ENCODE measurements around the gene DNAH7.
"Not testable (repeated sequence)": the region's sequence is repeated elsewhere in the genome, so short reads cannot be mapped to it uniquely, and the experiment has no call there.

Gene DNAH7

GRCh38 chr2:196068271-196069209, at the start of gene DNAH7:
Gene DNAH7, minus strand, starts transcription at chr2:196068837. Its CDS starts 126 bp downstream, at chr2:196068711.
- peak; percentile 91 for DNase-seq

- no peak for DNase-seq
Observed at GRCh38 chr2:196117214-196117705, 48.6 kb upstream of the DNAH7 start.

GRCh38 chr2:196113061-196113974, 44.7 kb upstream of the DNAH7 start:
- no peak for DNase-seq

DNA sequence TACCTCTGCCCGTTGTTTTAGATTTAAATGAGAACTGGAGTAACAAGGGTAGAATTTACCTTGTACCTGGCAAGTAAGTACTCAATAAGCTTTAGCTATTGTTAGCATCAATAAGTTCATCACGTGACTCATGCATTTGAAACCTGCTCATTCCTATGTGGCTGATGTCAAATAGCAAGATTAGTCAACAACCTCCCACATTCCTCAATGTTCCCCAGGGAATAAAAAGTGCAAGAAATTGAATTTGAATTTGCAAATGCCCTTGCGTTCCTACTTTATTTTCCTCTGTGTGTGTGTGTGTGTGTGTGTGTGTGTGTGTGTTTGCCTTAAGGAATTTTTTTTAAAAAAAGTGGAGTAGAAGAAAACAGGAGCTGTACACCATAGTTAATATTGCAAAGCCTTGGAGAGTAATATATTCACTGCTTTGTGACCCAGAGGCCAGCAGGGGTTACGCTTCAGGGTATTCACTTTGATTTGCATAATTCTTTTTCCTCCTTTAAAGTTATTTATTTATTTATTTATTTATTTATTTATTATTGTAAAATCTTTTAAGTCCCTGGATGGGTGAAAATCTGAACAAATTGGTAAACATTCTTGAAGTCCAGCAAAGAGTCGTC, 43.9 kb upstream of the DNAH7 start:
- DNase-seq: no peak

GRCh38 chr2:196108604-196109003, 40.0 kb upstream of the DNAH7 start:
- DNase-seq: no peak

GRCh38 chr2:196105951-196106350, 37.3 kb upstream of the DNAH7 start:
- DNase-seq: no peak

DNA sequence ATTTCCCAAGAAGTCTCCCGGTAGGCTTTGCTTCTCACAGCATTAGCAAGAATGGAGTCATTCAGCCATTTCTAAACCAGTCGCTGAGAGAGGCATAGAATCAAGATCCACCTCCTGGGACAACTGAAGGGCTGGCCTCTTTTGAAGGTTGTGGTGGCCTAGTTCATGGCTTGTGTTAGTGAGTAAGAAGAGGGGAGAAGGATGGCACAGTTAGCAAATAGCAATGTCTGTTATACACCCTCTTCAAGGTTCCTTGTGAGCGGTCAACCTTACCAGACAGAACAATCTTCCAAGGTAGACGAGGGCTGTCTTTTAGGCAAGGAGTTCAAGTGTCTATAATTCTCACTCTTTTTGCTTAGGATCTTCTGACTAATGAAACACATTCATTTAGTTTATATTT, 35.4 kb upstream of the DNAH7 start:
- DNase-seq: no peak

- DNase-seq: no peak
Observed at GRCh38 chr2:196103626-196104025, 35.0 kb upstream of the DNAH7 start.

- no peak for DNase-seq
Observed at GRCh38 chr2:196101325-196101991, 32.8 kb upstream of the DNAH7 start.

- DNase-seq: no peak
Observed at GRCh38 chr2:196099916-196100315, 31.3 kb upstream of the DNAH7 start.

DNA sequence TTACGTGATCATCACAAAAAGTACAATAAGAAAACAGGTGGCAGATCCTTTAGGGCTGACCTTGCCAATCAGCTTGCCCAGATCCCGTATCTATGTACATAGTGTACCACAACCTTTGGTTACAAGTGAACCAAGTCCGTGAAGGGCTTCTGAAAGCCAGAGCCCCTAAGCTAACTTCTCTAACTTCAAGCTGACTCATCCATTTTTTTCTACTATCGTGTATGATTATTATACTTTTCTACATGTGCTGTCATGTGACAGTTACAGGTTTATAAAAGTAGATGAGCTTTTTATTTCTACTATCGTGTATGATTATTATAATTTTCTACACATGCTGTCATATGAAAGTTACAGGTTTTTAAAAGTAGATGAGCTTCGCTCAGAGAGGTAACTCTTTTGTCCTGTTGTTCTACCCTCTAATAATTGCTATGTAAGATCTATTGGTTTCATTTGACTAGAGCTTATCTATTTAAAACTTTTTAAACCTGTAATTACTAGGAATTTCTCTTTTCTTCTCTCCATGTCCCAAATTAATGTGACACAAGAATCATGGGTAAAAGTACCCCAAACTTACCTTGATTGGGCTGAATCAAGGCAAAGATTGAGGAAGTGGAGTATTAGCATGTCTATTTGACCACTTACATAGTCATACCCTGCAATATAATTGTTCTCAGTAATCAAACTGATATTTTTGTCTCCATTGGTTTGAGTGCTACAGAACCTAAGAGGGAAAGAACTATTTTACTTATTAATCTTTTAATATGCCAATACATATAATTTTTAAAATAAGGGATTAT, 29.4 kb upstream of the DNAH7 start:
- DNase-seq: no peak

GRCh38 chr2:196096982-196097745, 28.5 kb upstream of the DNAH7 start:
- DNase-seq: no peak

GRCh38 chr2:196096264-196096663, 27.6 kb upstream of the DNAH7 start:
- DNase-seq: no peak

DNA sequence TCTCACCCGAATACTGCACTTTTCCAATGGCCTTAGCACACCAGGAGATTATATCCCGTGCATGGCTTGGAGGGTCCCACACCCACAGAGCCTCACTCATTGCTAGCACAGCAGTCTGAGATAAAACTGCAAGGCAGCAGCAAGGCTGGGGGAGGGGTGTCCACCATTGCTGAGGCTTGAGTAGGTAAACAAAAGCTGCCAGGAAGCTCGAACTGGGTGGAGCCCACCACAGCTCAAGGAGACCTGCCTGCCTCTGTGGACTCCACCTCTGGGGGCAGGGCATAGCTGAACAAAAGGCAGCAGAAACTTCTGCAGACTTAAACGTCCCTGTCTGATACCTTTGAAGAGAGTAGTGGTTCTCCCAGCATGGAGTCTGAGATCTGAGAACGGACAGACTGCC, 20.8 kb upstream of the DNAH7 start:
- DNase-seq: not testable (repeated sequence)

DNA sequence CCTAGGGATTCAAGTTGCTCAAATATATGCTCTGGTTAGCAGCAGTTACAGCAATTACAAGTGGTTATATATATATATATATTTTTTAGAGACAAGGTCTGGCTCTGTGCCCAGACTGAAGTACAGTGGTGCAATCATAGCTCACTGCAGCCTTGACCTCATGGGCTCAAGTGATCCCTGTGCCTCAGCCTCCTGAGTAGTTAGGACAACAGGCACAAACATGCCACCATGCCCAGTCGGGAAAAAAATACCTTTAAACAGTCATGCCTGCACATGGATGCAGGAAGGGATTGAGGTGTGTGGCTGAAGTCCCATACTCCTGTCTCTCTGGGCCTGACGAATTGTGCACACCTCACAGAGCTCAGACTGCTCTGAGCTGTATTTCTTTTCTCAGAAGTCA, 19.6 kb upstream of the DNAH7 start:
- peak; percentile 39 for DNase-seq

- no peak for DNase-seq
Observed at GRCh38 chr2:196086517-196087368, 18.1 kb upstream of the DNAH7 start.

GRCh38 chr2:196083601-196084000, 15.0 kb upstream of the DNAH7 start:
- no peak for DNase-seq

GRCh38 chr2:196080526-196080925, 11.9 kb upstream of the DNAH7 start:
- DNase-seq: no peak

DNA sequence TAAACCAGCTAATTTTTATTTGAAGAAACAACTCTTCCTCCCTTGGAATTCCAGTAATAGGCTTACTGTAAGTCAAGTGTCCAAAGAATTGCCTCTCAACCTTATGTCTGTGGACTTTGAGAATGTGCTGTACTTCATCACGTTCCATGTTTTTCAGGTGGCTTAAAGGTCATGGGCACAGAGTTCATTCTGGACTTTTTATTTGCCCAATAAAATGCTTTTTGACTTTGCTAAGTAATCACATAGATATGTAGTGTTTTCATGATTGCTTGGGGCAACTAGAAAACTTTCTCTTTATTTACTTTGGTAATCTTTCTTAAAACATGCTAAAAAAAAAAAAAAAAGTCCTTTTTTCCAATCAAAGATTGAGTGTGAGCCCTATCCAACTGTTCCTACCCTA, 10.4 kb upstream of the DNAH7 start:
- no peak for DNase-seq

GRCh38 chr2:196077821-196078220, 9.2 kb upstream of the DNAH7 start:
- DNase-seq: no peak

All from femur (tissue), 1 donor.